Right cardiac atrium (tissue), 5 donors: ENCODE data around the gene MTHFD2L. TPM values are rescaled to one million over a fixed set of nuclear protein-coding genes. Genes with fewer than 3 reads are reported as not detected.
"Not testable (repeated sequence)": the region's sequence is repeated elsewhere in the genome, so short reads cannot be mapped to it uniquely, and the experiment has no call there.

Experiments used
- ATAC-seq, 2 donors: fragments of 200-7000 bp; cut with Tn5 transposase; one replicate each; pipeline versions ENCODE4 v1.8.0 to v1.9.1; 2020; ENCODE audit warnings: moderate library complexity in 2 of 2, mild to moderate bottlenecking in 1 of 2
- DNase-seq, 3 donors: peaks; one replicate each; pipeline ENCODE4 v3.0.0-alpha.2; 2020
- H3K27ac ChIP-seq: one replicate; pipeline ENCODE4 v1.5.1; 2013; ENCODE audit warnings: mild to moderate bottlenecking, low read length, control low read depth, moderate library complexity
- H3K27me3 ChIP-seq: one replicate; pipeline ENCODE4 v1.6.1; 2013; ENCODE audit not compliant: control insufficient read depth, insufficient read depth
- H3K4me1 ChIP-seq: one replicate; pipeline ENCODE4 v1.6.1; 2013; ENCODE audit warnings: low read length; ENCODE audit not compliant: control insufficient read depth, insufficient read depth
- H3K4me3 ChIP-seq: one replicate; pipeline ENCODE4 v1.5.1; 2013; ENCODE audit warnings: low read length, control low read depth
- H3K9me3 ChIP-seq: one replicate; pipeline ENCODE4 v1.6.1; 2013; ENCODE audit warnings: low read length; ENCODE audit not compliant: control insufficient read depth
- WGBS: extraction: QIAGEN DNeasy Blood & Tissue Kit; methylation state at CpG from one replicate; pipeline ENCODE4 v1.1.7; 2013; 5-methylcytosine and 5-hydroxymethylcytosine counted together
- intact Hi-C, 4 donors: fragments of 100-400 bp; cut with DNase I; formaldehyde crosslinking; loops; one replicate each; pipeline versions ENCODE4 v1.11.0 to v1.14.0; 2022 to 2023
- polyA plus RNA-seq: library from polyadenylated mRNA; stranded (reverse); fragments of 200-250 nt; gene quantifications from one replicate; pipeline ENCODE4 v1.2.3, GENCODE V29; 2013
- total RNA-seq, 4 donors: library from RNA; stranded (reverse); fragmentation: NEBNext Ultra II Directional; extraction: Animal tissue kit (Norgen Biotek cat#: 25700); gene quantifications; one replicate each; pipeline ENCODE4 v1.2.1, GENCODE V29; 2021
- donor health status: healthy with polysubstance abuse.
- donor health status: DM: no; HTN: yes; CAD: no.
- donor health status: DM: no; HTN: no; CAD: no.
- donor health status: DM: no; HTN: yes; CAD: no; lungs with severe emphysema.
- donor health status: DM: yes; HTN: yes; CAD: no.

The MTHFD2L gene
- total and polyA plus RNA-seq, 5 donors: 8.7 to 14.2 (median 11.5) TPM

DNA sequence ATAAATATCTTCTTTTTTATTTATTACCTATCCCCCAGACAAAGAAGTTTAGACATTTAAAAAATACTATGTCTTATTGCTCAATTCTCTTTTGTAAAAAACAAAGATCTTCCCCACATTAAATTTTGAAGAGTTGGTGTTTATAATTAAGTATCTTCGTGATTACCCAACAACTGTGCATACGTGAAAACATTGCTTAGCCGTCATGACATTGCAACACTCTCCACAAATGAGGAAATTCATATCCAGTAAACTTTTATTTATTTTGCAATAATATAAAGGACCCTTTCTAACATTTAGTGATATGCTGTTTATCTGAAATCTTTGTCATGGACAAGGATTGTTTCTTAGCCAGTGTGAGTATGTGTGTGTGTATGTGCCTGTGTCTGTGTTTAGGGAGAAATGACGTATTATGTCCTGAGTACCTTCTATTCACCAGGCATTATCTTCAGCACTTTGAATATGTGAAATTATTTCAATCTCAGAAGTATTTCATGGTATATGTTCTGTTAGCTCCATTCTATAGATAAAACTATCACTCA, 180.9 kb downstream of the MTHFD2L start:
- Histone ChIP-seq H3K4me3 (no peak overlapping the region), H3K9me3 (no peaks in the 10 kb centered on the region), H3K27me3 (no peaks in the 10 kb centered on the region), H3K4me1 (no peaks in the 10 kb centered on the region), H3K27ac (no peak overlapping the region)
- intact Hi-C loops: no loop called here
- no peak for ATAC-seq
- 76% methylated on average over 4 of the region's 4 CpGs for WGBS
- no peak for DNase-seq

DNA sequence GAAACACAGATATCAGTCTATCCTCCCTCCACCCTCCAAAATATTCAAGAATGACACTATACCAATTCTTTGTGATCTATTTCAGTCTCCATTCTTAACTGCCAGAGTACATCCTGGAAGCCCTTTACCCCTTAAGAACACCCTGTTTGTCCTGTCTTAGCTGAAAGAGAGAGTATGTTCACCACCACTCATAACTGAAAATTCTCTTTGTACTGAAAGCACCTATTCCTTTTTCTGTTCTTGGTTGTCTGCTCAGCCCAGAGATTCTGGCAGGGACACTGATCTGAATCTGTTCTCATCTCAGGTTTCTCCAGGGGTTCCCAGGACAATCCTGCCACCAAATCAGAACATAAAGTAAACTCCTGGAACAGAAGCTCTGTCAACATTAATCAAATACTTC, 181.6 kb downstream of the MTHFD2L start:
- H3K27me3 ChIP-seq: no peaks in the 10 kb centered on the region
- H3K4me3 ChIP-seq: no peak overlapping the region
- intact Hi-C loops: no loop called here

DNA sequence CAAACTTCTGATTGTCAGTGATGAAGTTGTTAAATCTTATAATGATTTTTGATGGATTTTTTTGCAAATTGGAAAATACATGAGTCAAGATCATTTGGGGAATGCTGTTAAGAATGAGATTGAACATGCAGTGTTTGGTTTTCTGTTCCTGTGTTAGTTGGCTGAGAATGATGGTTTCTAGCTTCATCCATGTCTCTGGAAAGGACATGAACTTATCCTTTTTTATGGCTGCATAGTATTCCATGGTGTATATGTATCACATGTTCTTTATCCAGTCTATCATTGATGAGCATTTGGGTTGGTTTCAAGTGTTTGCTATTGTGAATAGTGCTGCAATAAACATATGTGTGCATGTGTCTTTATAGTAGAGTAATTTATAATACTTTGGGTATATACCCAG, 182.5 kb downstream of the MTHFD2L start:
- H3K4me3 ChIP-seq, DNase-seq, H3K27ac ChIP-seq, H3K4me1 ChIP-seq, ATAC-seq, H3K9me3 ChIP-seq, H3K27me3 ChIP-seq, intact Hi-C loops: not testable (repeated sequence)

More for the DNA sequence above, 181.6 kb downstream of the MTHFD2L start:
- Histone ChIP-seq H3K27ac (no peak overlapping the region), H3K9me3 (no peaks in the 10 kb centered on the region), H3K4me1 (no peaks in the 10 kb centered on the region)
- no peak for DNase-seq
- ATAC-seq: no peak

DNA sequence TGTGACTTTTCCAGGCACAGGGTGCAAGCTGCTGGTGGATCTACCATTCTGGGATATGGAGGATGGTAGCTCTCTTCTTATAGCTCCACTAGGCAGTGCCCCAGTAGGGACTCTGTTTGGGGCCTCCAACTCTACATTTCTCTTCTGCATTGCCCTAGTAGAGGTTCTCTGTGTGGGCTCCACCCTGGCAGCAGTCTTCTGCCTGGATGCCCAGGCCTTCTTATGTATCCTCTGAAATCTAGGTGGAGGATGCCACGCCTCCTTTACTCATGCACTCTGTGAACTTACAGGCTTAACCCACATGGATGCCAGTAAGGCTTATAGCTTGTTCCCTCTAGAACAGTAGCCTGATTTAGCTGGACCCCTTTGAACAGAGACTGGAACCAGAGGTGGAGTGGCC, 186.1 kb downstream of the MTHFD2L start:
- Histone ChIP-seq H3K4me1 (no peaks in the 10 kb centered on the region), H3K27ac (no peak overlapping the region), H3K9me3 (no peaks in the 10 kb centered on the region), H3K4me3 (no peak overlapping the region), H3K27me3 (peaks cover 2% of the 10 kb centered on the region)
- 35% methylated on average over 1 of the region's 1 CpG for WGBS
- ATAC-seq: no peak
- no peak for DNase-seq
- intact Hi-C loops: no loop called here

Other genes starting within 250 kb of the MTHFD2L start
- not detected for gene PF4, start 176.1 kb upstream of the MTHFD2L start, total RNA-seq
- gene PF4, start 176.1 kb upstream of the MTHFD2L start, polyA plus RNA-seq: 0.18 TPM
- gene PPBP, start 169.9 kb upstream of the MTHFD2L start, total RNA-seq: under 1 TPM in 2 of 4 donors, not detected in 2; 0.34 to 0.48 TPM
- gene PPBP, start 169.9 kb upstream of the MTHFD2L start, polyA plus RNA-seq: not detected
- not detected for gene CXCL5, start 159.4 kb upstream of the MTHFD2L start, total RNA-seq
- 0.25 TPM for gene CXCL5, start 159.4 kb upstream of the MTHFD2L start, polyA plus RNA-seq
- gene CXCL3, start 119.4 kb upstream of the MTHFD2L start, total RNA-seq: 1 to 10 TPM in 1 of 4 donors, under 1 TPM in 3; 0.50 to 1.9 (median 0.78) TPM
- gene CXCL3, start 119.4 kb upstream of the MTHFD2L start, polyA plus RNA-seq: 2.5 TPM
- 10 to 100 TPM in 2 of 4 donors, 1 to 10 TPM in 2; 6.2 to 19.1 (median 13.0) TPM for gene CXCL2, start 58.9 kb upstream of the MTHFD2L start, total RNA-seq
- 27.2 TPM for gene CXCL2, start 58.9 kb upstream of the MTHFD2L start, polyA plus RNA-seq
- 1 to 10 TPM in 1 of 4 donors, under 1 TPM in 1, not detected in 2; 0.71 to 1.1 TPM for gene EPGN, start 150.4 kb downstream of the MTHFD2L start, total RNA-seq
- not detected for gene EPGN, start 150.4 kb downstream of the MTHFD2L start, polyA plus RNA-seq
- under 1 TPM; 0.08 to 0.26 (median 0.16) TPM for gene EREG, start 207.0 kb downstream of the MTHFD2L start, total RNA-seq
- gene EREG, start 207.0 kb downstream of the MTHFD2L start, polyA plus RNA-seq: 0.29 TPM